Ammon's horn (tissue), 1 donor: Measurements from ENCODE around the gene GUCY2F.

Experiments used
- DNase-seq: peaks from one replicate; pipeline ENCODE4 v3.0.0-alpha.2; 2016; ENCODE audit warnings: low spot score

The GUCY2F gene

GRCh38 chrX:109481986-109482385, at the start of gene GUCY2F:
GUCY2F (minus strand) TSS chrX:109482086; CDS start chrX:109475936, 6,150 bp downstream.
- no peak for DNase-seq

GRCh38 chrX:109519001-109519400, 37.1 kb upstream of the GUCY2F start:
- no peak for DNase-seq

- DNase-seq, result no peak
These were observed 29.2 kb upstream of the GUCY2F start for GRCh38 chrX:109511113-109511512.

- DNase-seq, result no peak
These were observed 27.0 kb upstream of the GUCY2F start for GRCh38 chrX:109508915-109509314.

- no peak for DNase-seq
These were observed 19.3 kb upstream of the GUCY2F start for GRCh38 chrX:109501176-109501575.

- no peak for DNase-seq
These were observed 16.5 kb upstream of the GUCY2F start for GRCh38 chrX:109498434-109498833.

GRCh38 chrX:109489174-109489573, 7.3 kb upstream of the GUCY2F start:
- no peak for DNase-seq

- DNase-seq, result no peak
These were observed 5.8 kb upstream of the GUCY2F start for GRCh38 chrX:109487640-109488039.

GRCh38 chrX:109485470-109486340, 3.8 kb upstream of the GUCY2F start:
- DNase-seq, result peak; percentile 63

- DNase-seq, result no peak
These were observed 3.0 kb upstream of the GUCY2F start for GRCh38 chrX:109484886-109485285.

GRCh38 chrX:109475174-109475891, 6.6 kb downstream of the GUCY2F start:
- peak; percentile 72 for DNase-seq

- no peak for DNase-seq
These were observed 8.7 kb downstream of the GUCY2F start for GRCh38 chrX:109472939-109473735.

- no peak for DNase-seq
These were observed 17.7 kb downstream of the GUCY2F start for GRCh38 chrX:109464231-109464630.

- no peak for DNase-seq
These were observed 18.1 kb downstream of the GUCY2F start for GRCh38 chrX:109463784-109464183.

- DNase-seq, result peak; percentile 40
These were observed 33.5 kb downstream of the GUCY2F start for GRCh38 chrX:109448282-109448938.

GRCh38 chrX:109441266-109441665, 40.6 kb downstream of the GUCY2F start:
- DNase-seq, result no peak

GRCh38 chrX:109440475-109440874, 41.4 kb downstream of the GUCY2F start:
- no peak for DNase-seq

GRCh38 chrX:109409181-109409580, 72.7 kb downstream of the GUCY2F start:
- DNase-seq, result no peak

GRCh38 chrX:109403922-109404321, 78.0 kb downstream of the GUCY2F start:
- no peak for DNase-seq

GRCh38 chrX:109399831-109400230, 82.1 kb downstream of the GUCY2F start:
- no peak for DNase-seq

GRCh38 chrX:109398833-109399232, 83.1 kb downstream of the GUCY2F start:
- DNase-seq, result peak; percentile 1

GRCh38 chrX:109398061-109398460, 83.8 kb downstream of the GUCY2F start:
- no peak for DNase-seq
